Uterus (tissue), 4 donors: ENCODE results near the gene APOA1. TPM values are rescaled to one million over a fixed set of nuclear protein-coding genes. Genes with fewer than 3 reads are reported as not detected.

Source experiments
- DNase-seq, 2 donors: peaks; one replicate each; pipeline ENCODE4 v3.0.0-alpha.2; 2019 to 2020
- H3K27ac ChIP-seq, 2 donors: fragments of 200-600 bp; sonication (generic); 1 replicate in 1 of 2; 2 replicates in 1 of 2; pipeline ENCODE4 v1.5.1; 2016 to 2018
- H3K27me3 ChIP-seq, 2 donors: fragments of 200-600 bp; sonication (generic); one replicate each; pipeline ENCODE4 v1.5.1; 2018 to 2019; ENCODE audit warnings: control low read depth in 1 of 2
- H3K36me3 ChIP-seq, 2 donors: fragments of 200-600 bp; sonication (generic); one replicate each; pipeline ENCODE4 v1.5.1; 2019; ENCODE audit warnings: control low read depth in 1 of 2
- H3K4me1 ChIP-seq, 2 donors: fragments of 200-600 bp; sonication (generic); one replicate each; pipeline ENCODE4 v1.5.1; 2018 to 2019; ENCODE audit warnings: control low read depth in 1 of 2
- H3K4me3 ChIP-seq, 2 donors: fragments of 200-600 bp; sonication (generic); 1 replicate in 1 of 2; 2 replicates in 1 of 2; pipeline ENCODE4 v1.5.1; 2018 to 2019; ENCODE audit warnings: mild to moderate bottlenecking in 1 of 2
- H3K9me3 ChIP-seq, 2 donors: fragments of 200-600 bp; sonication (generic); one replicate each; pipeline ENCODE4 v1.5.1; 2019; ENCODE audit warnings: control low read depth in 1 of 2
- CTCF ChIP-seq, 4 experiments: fragments of 200-600 bp in 2 of 4; fragments of 450-650 bp in 2 of 4; sonication (generic) in 2 of 4; IDR thresholded peaks; one replicate each; pipeline ENCODE4 v1.5.1; 2016 to 2019; ENCODE audit warnings: antibody characterized with exemption in 4 of 4, mild to moderate bottlenecking in 2 of 4, moderate library complexity in 1 of 4
- POLR2A ChIP-seq, 2 donors: fragments of 450-650 bp; IDR thresholded peaks; one replicate each; pipeline ENCODE4 v1.6.1; 2016; ENCODE audit warnings: antibody characterized with exemption in 2 of 2, mild to moderate bottlenecking in 1 of 2, moderate library complexity in 1 of 2
- intact Hi-C: fragments of 100-400 bp; cut with DNase I; formaldehyde crosslinking; loops from one replicate; pipeline ENCODE4 v1.15.1; 2023; ENCODE audit warnings: low total_unique reads
- total RNA-seq, 4 donors: library from RNA; depleted of rRNA in 3 of 4; stranded (reverse); fragments of >200 nt in 3 of 4; gene quantifications; one replicate each; pipeline versions ENCODE4 v1.1.0 to v1.2.4, GENCODE V29; 2014 to 2023
- donor health status: DM: yes; HTN: yes; CAD: no.

Gene APOA1
- total RNA-seq, 4 donors from 2014 or later = 2.2 to 3.5 TPM; not detected in 2

DNA sequence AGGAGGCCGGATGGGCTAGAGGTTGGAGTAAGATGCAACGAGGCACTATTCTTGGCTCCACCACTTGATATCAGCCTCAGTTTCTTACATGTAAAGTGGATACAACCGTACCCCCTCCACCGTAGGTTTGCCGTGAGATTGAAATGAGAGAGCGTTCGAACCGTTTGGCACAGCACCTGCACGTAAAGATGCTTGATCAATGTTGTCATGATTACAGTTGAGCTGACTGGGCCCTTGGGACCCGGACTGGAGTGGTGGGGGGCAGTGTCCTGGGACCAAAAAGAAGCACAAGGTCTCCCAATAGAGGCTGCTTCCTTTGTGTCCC is 4.0 kb downstream of the APOA1 start:
- H3K9me3 ChIP-seq = no peaks in the 10 kb centered on the region
- H3K4me1 ChIP-seq = peaks cover 0 to 5% of the 10 kb centered on the region in 2 donors
- no peak for TF ChIP-seq CTCF (IDR thresholded peaks at IDR 0.05)
- TF ChIP-seq POLR2A (IDR thresholded peaks at IDR 0.05) = no peak
- H3K36me3 ChIP-seq = no peaks in the 10 kb centered on the region
- intact Hi-C loops = no loop called here
- H3K27ac ChIP-seq = no peak overlapping the region
- no peaks in the 10 kb centered on the region for H3K27me3 ChIP-seq
- DNase-seq = no peak
- H3K4me3 ChIP-seq = no peak overlapping the region

DNA sequence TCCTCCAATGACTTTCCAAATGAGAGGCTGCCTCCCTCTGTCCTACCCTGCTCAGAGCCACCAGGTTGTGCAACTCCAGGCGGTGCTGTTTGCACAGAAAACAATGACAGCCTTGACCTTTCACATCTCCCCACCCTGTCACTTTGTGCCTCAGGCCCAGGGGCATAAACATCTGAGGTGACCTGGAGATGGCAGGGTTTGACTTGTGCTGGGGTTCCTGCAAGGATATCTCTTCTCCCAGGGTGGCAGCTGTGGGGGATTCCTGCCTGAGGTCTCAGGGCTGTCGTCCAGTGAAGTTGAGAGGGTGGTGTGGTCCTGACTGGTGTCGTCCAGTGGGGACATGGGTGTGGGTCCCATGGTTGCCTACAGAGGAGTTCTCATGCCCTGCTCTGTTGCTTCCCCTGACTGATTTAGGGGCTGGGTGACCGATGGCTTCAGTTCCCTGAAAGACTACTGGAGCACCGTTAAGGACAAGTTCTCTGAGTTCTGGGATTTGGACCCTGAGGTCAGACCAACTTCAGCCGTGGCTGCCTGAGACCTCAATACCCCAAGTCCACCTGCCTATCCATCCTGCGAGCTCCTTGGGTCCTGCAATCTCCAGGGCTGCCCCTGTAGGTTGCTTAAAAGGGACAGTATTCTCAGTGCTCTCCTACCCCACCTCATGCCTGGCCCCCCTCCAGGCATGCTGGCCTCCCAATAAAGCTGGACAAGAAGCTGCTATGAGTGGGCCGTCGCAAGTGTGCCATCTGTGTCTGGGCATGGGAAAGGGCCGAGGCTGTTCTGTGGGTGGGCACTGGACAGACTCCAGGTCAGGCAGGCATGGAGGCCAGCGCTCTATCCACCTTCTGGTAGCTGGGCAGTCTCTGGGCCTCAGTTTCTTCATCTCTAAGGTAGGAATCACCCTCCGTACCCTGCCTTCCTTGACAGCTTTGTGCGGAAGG is 4.8 kb downstream of the APOA1 start:
- TF ChIP-seq POLR2A (IDR thresholded peaks at IDR 0.05) = no peak
- no peak for TF ChIP-seq CTCF (IDR thresholded peaks at IDR 0.05)
- peaks cover 0 to 5% of the 10 kb centered on the region in 2 donors for H3K4me1 ChIP-seq
- H3K9me3 ChIP-seq = no peaks in the 10 kb centered on the region
- H3K36me3 ChIP-seq = no peaks in the 10 kb centered on the region
- no peaks in the 10 kb centered on the region for H3K27me3 ChIP-seq
- intact Hi-C loops = no loop called here
- no peak for DNase-seq
- no peak overlapping the region for H3K27ac ChIP-seq
- H3K4me3 ChIP-seq = no peak overlapping the region

GRCh38 chr11:116831790-116832349 is 5.6 kb downstream of the APOA1 start:
- Histone ChIP-seq H3K36me3 (no peaks in the 10 kb centered on the region), H3K27me3 (no peaks in the 10 kb centered on the region), H3K9me3 (no peaks in the 10 kb centered on the region), H3K4me1 (peaks cover 0 to 5% of the 10 kb centered on the region in 2 donors), H3K27ac (no peak overlapping the region), H3K4me3 (no peak overlapping the region)
- DNase-seq = no peak
- intact Hi-C loops = no loop called here
- TF ChIP-seq CTCF (IDR thresholded peaks at IDR 0.05) = no peak
- no peak for TF ChIP-seq POLR2A (IDR thresholded peaks at IDR 0.05)

DNA sequence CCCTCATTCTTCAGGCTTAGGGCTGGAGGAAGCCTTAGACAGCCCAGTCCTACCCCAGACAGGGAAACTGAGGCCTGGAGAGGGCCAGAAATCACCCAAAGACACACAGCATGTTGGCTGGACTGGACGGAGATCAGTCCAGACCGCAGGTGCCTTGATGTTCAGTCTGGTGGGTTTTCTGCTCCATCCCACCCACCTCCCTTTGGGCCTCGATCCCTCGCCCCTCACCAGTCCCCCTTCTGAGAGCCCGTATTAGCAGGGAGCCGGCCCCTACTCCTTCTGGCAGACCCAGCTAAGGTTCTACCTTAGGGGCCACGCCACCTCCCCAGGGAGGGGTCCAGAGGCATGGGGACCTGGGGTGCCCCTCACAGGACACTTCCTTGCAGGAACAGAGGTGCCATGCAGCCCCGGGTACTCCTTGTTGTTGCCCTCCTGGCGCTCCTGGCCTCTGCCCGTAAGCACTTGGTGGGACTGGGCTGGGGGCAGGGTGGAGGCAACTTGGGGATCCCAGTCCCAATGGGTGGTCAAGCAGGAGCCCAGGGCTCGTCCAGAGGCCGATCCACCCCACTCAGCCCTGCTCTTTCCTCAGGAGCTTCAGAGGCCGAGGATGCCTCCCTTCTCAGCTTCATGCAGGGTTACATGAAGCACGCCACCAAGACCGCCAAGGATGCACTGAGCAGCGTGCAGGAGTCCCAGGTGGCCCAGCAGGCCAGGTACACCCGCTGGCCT is 7.1 kb downstream of the APOA1 start:
- no peak for TF ChIP-seq POLR2A (IDR thresholded peaks at IDR 0.05)
- no peak for TF ChIP-seq CTCF (IDR thresholded peaks at IDR 0.05)
- intact Hi-C loops = no loop called here
- Histone ChIP-seq H3K27ac (no peak overlapping the region), H3K9me3 (no peaks in the 10 kb centered on the region), H3K27me3 (no peaks in the 10 kb centered on the region), H3K4me1 (peaks cover 0 to 2% of the 10 kb centered on the region in 2 donors), H3K4me3 (no peak overlapping the region), H3K36me3 (no peaks in the 10 kb centered on the region)
- no peak for DNase-seq
